ENCODE results near the gene NAV2.

The NAV2 gene

DNA sequence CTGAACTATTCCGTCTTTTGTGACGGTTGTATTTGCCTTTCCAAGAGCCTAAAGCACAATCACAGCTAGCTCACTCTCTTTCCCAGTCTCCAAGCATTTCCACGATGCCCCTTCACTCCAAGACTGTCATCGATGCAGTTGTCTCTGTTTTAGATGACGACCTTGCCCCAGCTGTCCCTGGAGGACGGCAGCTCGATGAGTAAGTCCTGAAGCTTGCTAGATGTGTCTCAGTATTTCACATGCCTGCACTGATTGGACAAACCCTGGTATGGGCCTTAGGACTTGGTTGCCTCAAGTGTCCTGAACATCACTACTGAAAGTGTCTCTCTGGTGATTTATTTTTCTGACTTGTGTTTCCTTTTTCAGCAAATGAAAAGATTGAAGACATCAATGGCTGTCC lies 129.9 kb downstream of the NAV2 start:
- no peak for DNase-seq

DNA sequence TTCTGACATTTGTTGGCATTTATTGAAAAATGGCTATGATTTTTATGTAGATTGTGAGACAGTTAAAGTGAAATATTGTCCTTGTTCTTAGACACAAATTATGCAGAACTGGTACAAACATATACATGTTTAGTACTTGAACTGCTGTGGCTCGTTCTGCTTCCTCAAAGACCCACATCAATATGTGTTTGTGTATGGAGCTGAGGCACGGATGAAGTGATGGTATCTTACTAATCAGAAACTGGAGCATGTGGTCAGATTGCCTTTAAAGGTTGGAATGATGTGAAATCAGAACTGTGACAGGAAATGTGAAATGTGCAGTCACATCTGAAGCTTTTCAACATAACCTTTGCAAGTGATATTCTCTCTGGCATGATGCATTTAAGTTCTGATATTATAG lies 130.4 kb downstream of the NAV2 start:
- no peak for DNase-seq

DNA sequence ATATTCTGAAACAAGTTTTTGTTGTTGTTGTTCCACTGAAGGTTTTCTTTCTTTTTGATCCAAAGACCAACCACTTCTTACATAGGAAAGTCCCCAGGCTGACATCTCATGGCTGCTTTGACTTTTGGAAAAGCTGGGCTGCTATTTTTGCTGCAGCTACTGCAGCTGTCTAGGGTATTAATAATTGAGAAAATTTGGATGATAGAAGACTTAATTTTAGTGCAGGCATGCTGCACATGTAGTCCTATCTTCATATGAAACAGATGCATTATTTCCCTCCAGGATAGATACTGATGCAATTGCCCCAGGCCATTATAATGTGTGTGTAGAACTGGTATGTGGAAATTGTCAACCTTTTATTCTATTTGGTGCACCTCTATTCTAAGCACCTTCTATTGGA lies 131.4 kb downstream of the NAV2 start:
- DNase-seq, result no peak

DNA sequence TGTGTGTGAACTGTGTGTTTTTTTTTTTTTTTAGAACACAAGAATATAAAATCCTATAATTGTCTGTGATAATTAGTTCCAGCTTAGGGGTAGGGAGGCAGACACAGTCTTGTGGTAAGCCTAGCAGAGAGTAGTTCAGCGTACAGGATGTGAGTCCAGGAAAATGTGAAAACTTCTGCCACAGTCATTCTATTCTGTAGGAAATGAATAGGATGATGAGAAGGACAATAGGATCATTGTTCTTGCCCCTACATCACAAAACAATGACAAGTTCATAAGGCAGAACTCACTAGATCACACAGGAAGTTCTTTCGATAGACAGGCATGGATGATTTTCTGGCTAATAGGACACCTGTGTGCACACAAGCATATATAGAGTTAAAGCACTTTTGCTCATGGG lies 132.2 kb downstream of the NAV2 start:
- DNase-seq, result no peak

DNA sequence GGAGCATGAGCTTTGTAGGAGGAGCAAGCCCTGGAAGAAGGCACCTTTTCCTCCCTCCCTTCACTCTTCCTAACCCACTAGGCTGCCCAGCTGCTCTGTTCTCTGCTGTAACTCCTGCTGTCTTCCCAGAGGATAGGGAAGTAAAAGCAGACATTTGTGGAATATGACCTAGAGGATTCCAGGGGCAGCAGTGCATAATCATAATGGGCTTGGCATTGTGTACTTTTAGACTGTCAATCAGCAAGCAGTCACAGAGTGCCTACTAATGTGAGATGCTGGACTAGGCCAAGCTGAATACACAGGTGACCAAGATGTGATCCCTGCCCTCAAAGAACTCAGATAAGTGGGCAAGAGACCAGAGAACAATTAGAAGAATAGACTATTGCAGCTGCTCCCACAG lies 133.0 kb downstream of the NAV2 start:
- DNase-seq, result no peak

DNA sequence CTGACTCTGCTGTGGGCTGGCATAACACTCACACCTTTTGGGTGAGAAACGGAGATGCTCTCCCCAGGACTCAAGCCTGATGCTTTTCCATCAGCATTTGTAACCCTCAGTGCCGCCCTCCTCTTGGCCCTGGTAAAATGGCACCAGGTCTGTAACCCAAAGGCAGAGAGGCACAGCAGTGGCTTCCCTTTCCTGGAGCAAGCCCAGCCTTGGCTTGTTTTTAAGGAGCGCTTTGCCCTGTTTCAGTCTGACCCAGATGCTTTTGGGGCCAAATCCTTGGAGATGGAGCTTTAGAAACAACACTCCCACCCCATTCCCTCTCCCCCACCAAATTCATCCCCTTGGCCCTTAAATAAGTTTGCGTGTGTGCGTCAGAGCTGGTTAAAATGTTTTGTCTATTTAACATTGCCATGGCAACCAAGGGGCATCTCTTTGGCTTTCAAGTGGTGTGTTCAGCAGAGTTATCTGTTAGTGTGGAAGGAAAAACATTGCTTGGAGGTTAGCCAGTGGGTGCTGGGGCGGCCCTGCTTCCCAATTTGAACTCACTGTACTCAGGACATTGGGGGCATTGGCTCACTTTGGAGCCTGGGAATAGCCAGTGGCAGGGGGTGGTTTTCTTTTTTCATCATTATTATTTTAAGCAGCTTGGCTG lies 134.1 kb downstream of the NAV2 start:
- DNase-seq, result no peak

DNA sequence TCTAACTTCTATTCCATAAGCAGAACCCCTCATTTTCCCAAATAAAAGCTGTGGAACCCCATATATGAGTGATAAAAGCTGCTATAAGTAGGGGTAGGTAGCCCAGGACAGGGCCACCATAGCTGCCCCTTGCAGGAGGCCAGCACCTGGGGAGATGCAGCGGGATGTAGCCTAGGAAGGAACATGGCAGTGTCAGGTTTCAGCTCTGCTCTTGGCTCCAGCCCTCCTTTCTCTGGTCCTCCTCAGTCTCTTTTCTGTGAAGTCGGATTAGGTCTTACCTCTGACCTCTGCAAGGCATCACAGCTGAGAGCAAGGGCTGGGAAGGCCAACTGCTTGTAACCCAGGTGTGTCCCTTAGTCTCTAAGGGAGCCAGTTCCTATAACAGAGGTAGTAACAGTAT lies 135.6 kb downstream of the NAV2 start:
- DNase-seq, result no peak

DNA sequence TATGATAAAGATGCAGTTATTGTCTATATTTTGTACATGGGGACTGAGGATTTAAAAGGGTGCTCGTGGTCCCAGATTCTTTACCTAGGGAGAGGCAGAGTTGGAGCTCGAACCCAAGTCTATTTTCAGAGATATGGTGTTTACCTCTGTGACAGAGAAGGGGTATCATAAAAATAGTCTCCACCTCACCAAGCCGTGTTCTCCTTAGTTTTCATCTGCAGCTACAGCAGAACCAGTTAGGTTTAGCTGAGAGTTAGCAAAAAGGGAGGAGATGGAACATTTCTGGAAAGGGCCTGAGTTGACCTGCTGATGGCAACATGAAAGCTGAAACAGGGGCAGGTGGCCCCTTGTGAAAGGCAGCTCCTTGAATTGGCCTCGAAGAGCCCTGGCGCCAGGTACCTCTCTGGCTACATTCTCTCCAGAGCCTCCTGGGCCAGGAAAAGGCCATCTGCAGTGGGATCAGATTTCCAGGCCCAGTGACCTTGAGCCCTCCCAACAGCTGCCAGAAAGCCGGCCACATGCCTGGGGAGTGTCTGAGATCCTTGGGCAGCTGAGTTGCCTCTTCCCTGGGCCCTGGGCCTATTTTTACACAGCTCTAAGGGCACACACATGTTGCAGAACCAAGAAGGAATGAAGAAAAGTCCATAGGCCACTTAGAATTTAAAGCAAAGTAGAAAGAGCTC lies 136.6 kb downstream of the NAV2 start:
- DNase-seq, result no peak

DNA sequence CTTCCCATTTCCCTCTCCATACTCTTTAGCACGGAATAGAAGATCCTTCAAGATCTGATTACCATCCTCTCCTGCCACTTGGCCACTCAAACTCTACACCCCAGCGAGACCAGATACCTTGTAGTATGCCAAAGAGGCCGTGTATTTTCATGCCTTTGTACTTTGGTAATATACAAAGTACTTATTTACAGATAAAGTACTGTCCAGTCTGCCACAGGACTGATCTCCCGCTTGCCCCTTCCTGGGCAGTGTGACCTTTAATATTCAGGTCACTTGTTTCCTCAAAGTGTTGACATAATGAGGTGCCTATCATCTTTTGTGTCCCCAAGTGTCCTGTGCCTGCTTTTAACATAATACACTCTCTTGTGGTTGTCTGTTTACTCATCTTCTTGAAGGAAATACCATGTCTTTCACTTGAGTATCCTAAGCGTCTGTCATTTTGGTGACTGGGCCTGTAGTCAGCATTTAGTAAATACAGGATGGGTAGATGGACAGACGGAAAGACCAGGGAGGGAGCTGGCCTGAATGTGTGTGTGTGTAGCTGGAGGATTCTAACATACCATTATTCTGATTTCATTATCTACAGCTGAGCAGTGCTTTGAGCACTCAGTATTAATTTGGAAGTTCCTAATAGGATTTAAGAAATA lies 137.4 kb downstream of the NAV2 start:
- no peak for DNase-seq

DNA sequence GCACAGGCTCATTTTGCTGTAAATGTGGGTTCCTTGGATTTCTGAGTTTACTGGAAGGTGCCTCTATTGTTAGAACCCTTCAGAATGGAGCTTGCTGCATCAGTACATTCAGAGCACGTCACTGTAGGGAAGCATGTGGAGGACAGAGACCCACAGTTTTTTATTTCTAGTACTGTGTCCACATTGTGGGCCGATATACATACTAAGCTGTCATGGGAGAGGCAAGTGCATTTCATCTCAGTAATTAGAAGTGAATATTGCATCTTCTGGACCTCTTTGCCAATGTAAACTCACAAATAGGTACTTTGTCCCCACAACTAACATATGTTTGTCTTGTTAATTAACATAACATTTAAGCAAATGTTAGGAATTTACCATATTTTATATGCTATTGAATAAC lies 139.7 kb downstream of the NAV2 start:
- no peak for DNase-seq

DNA sequence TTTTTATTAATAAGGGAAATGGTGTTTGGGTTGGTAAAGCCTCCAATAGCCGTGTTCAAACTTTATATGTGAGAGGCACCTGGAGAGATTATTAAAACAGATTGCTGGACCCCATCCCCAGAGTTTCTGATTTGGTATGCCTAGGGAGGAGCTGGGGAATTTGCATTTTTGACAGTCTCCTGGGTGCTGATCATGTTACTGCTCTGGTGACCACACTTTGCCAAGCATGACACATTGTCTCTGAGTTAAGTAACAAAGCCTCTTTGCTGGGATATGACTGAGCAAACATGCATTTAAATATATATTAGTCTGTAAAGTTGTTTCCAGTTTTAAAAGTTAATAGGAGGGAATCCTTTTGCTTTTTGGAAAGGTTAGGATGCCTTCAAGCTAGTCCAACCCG lies 140.4 kb downstream of the NAV2 start:
- no peak for DNase-seq

DNA sequence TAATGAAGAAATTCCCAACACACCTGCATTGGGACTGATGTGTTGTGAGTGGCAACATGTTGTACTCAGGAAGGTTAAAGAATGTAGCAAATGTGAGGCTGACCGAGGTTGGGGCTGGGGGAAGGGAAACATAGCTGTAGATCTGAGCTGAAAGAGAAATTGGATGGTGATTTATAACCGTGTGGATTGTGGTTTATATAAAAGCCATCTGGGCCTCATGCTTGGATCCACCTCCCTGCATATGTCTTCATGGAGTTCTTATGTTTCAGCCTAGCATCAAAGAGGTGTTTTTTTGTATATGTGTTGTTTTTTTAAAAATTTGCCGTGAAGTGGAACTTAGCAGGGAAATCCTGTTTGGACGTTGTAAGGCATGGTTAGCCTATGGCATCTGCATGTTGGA lies 141.3 kb downstream of the NAV2 start:
- DNase-seq, result no peak

DNA sequence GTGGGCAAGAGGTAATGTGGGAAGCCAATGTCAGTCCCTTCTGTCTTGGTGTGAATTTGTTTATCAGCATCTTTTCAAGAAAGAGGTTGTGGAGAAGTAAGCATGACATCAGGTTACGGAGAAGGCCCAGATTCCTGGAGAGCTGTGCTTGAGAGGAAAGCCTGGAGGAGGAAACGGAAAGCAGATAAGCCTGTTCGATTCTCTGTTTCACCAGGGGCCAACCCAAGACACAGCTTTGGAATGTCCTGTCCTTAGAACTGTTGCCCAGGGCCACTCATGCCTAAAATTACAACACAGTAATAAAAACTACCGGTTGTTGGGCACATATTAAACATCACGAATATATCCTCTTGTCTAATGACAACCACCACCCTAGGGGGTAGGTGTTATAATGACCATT lies 148.5 kb downstream of the NAV2 start:
- no peak for DNase-seq

DNA sequence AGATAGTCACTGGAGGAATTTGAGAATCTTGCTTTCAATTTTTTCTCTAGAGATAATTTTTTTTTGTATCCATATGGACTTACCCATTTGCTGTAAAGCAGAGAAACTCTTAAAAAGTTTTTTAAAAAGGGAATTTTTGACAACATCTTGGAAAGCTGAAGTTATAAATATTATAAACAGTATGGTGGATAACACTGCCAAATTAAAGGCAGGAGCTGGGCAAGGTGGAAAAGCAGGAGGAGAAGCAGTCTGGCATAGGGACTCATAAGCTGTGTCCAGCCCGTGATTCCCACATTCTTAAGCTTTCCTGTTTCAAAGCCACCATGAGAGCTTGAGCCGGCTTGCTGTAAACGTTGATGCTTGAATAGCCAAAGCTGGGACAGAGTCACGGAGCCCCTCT lies 149.5 kb downstream of the NAV2 start:
- DNase-seq, result no peak

DNA sequence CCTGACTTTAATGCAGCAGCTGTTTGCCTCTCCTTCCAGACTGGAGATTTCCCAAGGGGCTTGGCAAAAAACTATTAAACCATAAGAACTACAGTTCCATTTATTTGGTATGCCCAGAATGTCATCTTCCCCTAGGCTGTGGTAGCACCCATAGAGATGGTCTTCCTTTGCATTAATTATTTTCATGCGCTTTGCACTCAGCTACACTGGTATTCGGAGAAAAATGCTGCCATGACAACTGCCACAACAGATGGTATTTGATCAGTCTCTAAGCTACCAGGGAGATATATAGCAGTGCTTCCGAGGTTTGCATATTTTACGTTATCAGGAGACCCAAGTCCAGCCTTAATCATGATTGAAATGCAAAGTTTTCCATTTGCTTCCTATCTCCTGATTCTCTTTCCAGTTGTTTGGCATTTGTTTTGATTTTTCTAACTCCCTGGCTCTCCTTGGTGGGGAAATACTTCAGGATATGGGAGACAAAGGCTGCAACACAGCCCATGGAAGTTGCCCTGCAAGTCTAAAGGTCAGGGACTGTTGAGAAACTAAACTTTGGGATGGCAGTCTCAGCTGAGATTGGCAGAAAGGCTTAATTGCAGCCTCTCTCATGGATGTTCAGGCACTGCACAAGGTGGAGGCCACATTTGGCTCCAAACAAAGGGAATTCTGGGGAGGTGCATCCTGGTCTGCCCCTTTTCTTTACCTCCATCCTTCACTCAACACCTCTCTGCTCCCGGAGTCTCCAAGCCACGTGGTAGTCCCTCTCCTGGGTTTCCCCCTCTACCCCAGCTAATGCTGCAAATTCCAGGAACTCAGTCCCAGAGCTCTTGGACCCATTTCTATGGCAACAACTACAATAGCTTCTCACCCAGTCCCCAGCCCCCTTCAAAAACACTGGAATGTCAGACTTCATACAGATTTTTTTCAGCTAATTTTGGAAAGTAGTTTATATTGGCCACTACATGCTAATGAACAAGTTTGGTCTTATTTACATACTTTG lies 151.8 kb downstream of the NAV2 start:
- DNase-seq, result no peak

DNA sequence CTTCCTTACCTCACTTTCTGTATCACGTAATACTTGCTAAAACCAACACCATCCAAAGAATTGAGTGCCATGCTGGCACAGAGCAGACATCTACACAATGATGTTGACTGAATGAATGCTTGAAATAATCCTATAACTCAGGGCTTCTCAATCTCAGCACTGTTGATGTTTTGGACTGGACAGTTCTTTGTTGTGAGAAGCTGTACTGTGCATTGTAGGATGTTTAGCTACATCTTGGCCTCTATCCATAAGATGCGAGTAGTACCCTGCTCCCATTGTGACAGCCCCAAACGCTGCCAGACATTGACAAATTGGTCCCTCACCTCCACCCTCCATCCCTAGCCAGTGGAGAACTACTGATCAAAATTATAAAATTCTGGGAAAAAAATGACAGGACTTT lies 153.4 kb downstream of the NAV2 start:
- no peak for DNase-seq

DNA sequence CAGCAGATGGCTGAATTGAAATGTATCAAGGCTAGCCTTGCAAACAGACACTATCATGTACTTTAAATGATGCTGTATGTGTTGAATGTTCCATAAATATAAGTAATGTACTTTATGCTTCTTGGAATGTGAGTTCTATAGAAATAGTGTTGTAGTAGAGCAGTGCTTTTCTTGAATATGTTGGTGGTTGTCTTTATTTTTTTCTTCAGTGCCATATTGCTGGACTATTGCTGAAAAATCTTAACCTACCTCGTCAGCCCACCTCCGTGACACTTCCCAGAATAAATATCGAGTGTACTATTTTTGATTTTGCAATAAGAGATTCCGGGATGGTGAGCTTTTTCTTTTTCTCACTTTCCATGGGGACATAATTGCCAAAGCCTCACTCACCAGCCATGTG lies 153.9 kb downstream of the NAV2 start:
- DNase-seq, result no peak

DNA sequence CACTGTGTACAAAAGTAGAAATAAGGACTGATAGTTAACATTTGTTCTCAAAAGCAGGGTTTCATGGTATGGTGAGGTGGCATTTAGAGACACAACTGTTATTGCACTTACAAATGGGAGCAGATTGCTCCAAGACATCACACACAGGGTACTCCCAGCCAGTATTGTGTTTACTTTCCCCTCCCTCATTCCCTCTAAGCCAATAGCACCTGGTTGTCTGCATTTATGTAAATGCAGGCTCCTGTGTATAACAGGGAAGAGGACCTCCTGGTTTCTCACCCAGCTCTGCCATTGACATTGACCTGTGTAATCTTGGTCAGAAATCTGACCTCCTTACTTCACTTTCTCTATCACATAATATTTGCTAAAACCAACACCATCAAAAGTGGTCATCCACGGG lies 154.4 kb downstream of the NAV2 start:
- DNase-seq, result no peak

DNA sequence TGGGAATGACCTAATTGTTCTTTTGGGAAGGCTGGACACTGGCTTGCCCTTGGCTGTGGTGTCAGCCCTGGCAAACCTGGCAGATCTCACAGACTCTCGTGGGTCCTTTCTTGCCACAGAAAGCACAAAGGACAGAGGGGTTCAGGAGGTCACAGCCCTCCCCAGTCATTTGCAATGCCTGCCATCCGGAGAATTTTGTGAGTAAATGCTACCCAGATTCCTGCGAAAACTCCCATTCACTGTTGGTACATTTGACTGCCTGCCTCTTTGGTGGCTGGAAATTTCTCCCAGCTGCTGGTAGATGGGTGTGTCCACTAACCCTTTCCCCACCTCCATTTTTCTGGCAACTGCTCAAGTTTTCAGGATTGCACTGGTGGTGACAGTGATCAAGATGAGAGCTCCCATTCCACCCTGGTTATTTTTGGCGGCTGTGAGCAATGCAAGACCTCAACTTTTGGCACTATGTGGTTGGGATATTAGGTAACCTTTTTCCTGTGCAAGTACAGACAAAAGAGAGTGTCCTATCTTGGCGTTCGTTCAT lies 155.7 kb downstream of the NAV2 start:
- DNase-seq, result no peak

DNA sequence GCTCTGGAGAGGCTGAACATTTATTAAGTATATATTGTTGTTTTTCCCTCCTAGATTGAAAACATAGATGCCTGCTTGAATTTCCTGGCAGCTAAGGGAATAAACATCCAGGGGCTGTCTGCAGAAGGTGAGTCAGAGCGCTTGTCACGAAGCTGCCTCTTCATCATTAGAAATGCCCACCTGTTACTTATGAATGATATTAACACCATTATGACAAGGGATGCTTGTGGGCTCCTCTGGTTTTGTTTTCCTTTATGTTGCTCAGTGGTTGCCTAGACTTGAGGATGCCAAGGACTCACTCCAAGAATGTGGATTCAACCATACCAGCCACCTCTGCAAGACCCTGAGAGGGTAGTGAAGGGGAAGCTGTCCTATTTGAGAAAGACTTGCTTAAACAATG lies 156.2 kb downstream of the NAV2 start:
- DNase-seq, result no peak

DNA sequence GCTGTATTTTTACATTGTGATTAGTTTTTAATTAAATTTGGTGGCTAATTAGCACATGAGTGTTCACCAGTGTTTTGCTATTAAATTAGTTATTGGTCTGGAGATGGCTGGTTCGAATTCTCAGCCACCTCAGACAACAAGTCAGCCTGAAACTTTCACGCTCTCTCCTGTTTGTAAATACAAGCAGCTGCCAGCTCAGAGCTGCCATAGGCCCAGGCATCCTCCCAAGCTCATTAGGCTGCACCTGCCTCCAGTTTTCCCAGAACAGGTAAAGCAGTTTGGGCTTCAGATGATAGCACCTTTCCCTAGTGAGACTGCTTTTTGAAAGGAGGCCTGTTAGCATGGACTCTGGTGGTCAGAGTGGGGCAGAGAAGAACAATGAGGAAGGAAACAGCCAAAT lies 156.8 kb downstream of the NAV2 start:
- no peak for DNase-seq

DNA sequence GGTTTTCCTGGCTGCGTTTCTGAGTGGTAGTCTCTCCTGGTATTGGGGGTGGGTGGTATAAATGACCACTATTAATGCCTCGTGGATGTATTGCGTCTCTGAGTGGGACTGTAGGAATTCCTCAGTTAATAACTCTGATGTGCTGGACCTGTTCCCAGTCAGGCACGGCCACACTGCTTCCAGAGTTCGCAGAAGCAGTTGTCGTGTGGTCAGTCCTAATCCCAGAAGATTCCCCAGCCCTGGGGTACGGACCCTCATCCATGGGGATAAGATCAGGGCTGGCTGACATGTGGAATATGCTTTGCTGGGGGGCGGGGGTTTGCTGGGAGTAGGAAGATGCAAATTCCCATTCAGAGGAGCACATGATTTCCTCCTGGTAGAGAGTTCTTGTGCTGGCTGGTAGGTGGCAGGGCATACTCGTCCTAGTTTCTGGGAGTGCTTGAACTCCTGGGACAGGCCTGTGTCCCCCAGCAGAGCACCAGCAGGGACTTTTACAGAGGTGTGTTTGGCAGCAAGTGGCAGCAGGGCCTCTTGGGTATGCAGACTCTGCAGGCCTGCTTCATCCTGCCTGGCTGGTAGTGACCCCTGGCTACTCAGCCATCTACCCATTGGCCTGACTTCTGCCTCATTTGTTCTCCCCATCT lies 157.4 kb downstream of the NAV2 start:
- no peak for DNase-seq

DNA sequence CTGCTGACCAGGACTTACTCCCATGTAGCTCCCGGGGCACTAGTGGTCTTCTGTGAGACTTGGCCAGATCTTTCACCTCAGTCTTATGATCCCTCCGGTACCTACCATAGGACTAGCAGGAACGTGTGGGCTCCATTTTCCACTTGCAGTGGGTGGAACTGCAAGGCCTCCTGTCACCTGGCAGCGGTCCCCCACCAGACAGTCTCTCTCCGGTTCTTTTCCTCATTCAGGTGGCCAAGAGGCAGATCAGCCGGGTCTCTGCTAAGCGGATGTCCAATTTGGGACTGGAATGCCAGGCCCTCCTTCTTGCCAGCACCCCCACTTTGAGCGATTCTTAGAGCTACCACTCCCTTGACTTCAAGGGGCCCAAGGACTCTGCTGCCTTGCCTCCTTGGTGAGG lies 158.9 kb downstream of the NAV2 start:
- DNase-seq, result no peak
